Small intestine (tissue), 7 donors: ENCODE data around the gene ME1. TPM values are rescaled to one million over a fixed set of nuclear protein-coding genes. Genes with fewer than 3 reads are reported as not detected.

ENCODE experiments used
- DNase-seq, 2 donors: peaks; one replicate each; pipeline versions ENCODE4 v3.0.0 to v3.0.0-alpha.2; 2013
- FAIRE-seq: peaks from 2 replicates; lab custom pipeline; 2012; peaks lifted over from hg19 to GRCh38; lab: Jason Lieb, UNC
- H3K27ac ChIP-seq, 3 donors: one replicate each; pipeline ENCODE4 v1.5.1; 2013; ENCODE audit warnings: low read length in 2 of 3, mild to moderate bottlenecking in 2 of 3, control low read depth in 1 of 3, inconsistent platforms in 1 of 3, low read depth in 1 of 3, moderate library complexity in 1 of 3
- H3K27me3 ChIP-seq, 3 donors: one replicate each; pipeline ENCODE4 v1.6.1; 2013; ENCODE audit warnings: low read length in 3 of 3, inconsistent platforms in 1 of 3; ENCODE audit not compliant: control insufficient read depth in 3 of 3, insufficient read depth in 3 of 3
- H3K36me3 ChIP-seq, 3 donors: one replicate each; pipeline ENCODE4 v1.6.1; 2013; ENCODE audit warnings: low read length in 3 of 3, inconsistent platforms in 1 of 3, low read depth in 1 of 3, mild to moderate bottlenecking in 1 of 3, moderate library complexity in 1 of 3; ENCODE audit not compliant: control insufficient read depth in 3 of 3, insufficient read depth in 2 of 3
- H3K4me1 ChIP-seq, 3 donors: one replicate each; pipeline ENCODE4 v1.6.1; 2013; ENCODE audit warnings: low read length in 2 of 3, inconsistent platforms in 1 of 3, low read depth in 1 of 3, mild to moderate bottlenecking in 1 of 3, moderate library complexity in 1 of 3; ENCODE audit not compliant: control insufficient read depth in 3 of 3, insufficient read depth in 2 of 3
- H3K4me3 ChIP-seq, 3 donors: one replicate each; pipeline ENCODE4 v1.5.1; 2013; ENCODE audit warnings: low read length in 3 of 3, control low read depth in 1 of 3, inconsistent platforms in 1 of 3, low read depth in 1 of 3, mild to moderate bottlenecking in 1 of 3, moderate library complexity in 1 of 3
- H3K9me3 ChIP-seq, 2 donors: one replicate each; pipeline ENCODE4 v1.6.1; 2013; ENCODE audit warnings: low read depth in 1 of 2, low read length in 1 of 2; ENCODE audit not compliant: control insufficient read depth in 2 of 2, insufficient read depth in 1 of 2
- WGBS, 3 donors: extraction: QIAGEN DNeasy Blood & Tissue Kit; methylation state at CpG; one replicate each; pipeline ENCODE4 v1.1.7; 2013; 5-methylcytosine and 5-hydroxymethylcytosine counted together
- polyA plus RNA-seq, 4 donors: library from polyadenylated mRNA; stranded (reverse) in 3 of 4; unstranded in 1 of 4; fragments of 200-250 nt in 3 of 4; fragments of 120-200 nt in 1 of 4; gene quantifications; one replicate each; pipeline versions ENCODE4 v1.2.1 to v1.2.3, GENCODE V29; 2013
- donor health status: healthy with polysubstance abuse.
- donor health status: control.
- donor health status: control.
- donor health status: Bipolar disorder and iron deficiency.
- donor health status: healthy.

The ME1 gene
- polyA plus RNA-seq, 4 donors = 9.6 to 48.3 (median 15.6) TPM

- H3K4me3 ChIP-seq = no peak overlapping the region
- no peak overlapping the region for H3K27ac ChIP-seq
- H3K36me3 ChIP-seq = no peaks in the 10 kb centered on the region
- H3K27me3 ChIP-seq = no peaks in the 10 kb centered on the region
- H3K9me3 ChIP-seq = no peaks in the 10 kb centered on the region
- FAIRE-seq (no peak), DNase-seq (no peak)
- 79 to 90% (median 89%) methylated on average over 3 of the region's 3 CpGs for WGBS, 3 donors
- peaks cover 0 to 6% (median 0%) of the 10 kb centered on the region in 3 donors for H3K4me1 ChIP-seq
Observed at GRCh38 chr6:83385473-83385872, 45.4 kb downstream of the ME1 start.

DNA sequence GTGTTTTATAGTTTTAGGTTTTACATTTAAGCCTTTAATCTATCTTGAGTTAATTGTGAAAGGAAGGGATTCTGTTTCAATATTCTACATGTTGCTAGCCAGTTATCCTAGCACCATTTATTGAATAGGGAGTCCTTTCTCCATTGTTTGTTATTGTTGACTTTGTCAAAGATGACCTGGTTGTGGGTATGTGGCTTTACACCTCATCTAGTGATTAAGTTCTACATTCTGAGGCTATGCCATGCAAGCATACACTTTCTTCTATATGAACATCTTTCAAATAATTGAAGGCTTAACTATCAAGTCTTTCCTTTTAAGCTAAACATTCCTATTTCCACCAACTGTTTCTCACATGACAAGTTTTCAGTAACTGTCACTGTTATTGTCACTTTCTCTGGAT lies 46.1 kb downstream of the ME1 start:
- no peaks in the 10 kb centered on the region for H3K27me3 ChIP-seq
- DNase-seq = no peak
- no peak for FAIRE-seq
- H3K27ac ChIP-seq = no peak overlapping the region
- no peaks in the 10 kb centered on the region for H3K9me3 ChIP-seq
- H3K4me3 ChIP-seq = no peak overlapping the region
- H3K36me3 ChIP-seq = no peaks in the 10 kb centered on the region
- peaks cover 0 to 6% (median 0%) of the 10 kb centered on the region in 3 donors for H3K4me1 ChIP-seq

GRCh38 chr6:83381949-83382348 lies 48.9 kb downstream of the ME1 start:
- FAIRE-seq (no peak), DNase-seq (no peak)
- Histone ChIP-seq H3K4me1 (peaks cover 0 to 6% (median 0%) of the 10 kb centered on the region in 3 donors), H3K9me3 (no peaks in the 10 kb centered on the region), H3K27me3 (no peaks in the 10 kb centered on the region), H3K4me3 (no peak overlapping the region), H3K27ac (no peak overlapping the region), H3K36me3 (no peaks in the 10 kb centered on the region)
- WGBS, 3 donors = 62 to 86% (median 81%) methylated on average over 2 of the region's 2 CpGs

GRCh38 chr6:83378621-83379388 lies 52.0 kb downstream of the ME1 start:
- H3K27me3 ChIP-seq = no peaks in the 10 kb centered on the region
- DNase-seq (no peak), FAIRE-seq (no peak)
- H3K4me3 ChIP-seq = no peak overlapping the region
- no peak overlapping the region for H3K27ac ChIP-seq
- H3K9me3 ChIP-seq = no peaks in the 10 kb centered on the region
- peaks cover 0 to 6% (median 0%) of the 10 kb centered on the region in 3 donors for H3K4me1 ChIP-seq
- H3K36me3 ChIP-seq = peaks cover 0 to 2% (median 0%) of the 10 kb centered on the region in 3 donors

GRCh38 chr6:83371423-83371822 lies 59.4 kb downstream of the ME1 start:
- Histone ChIP-seq H3K9me3 (no peaks in the 10 kb centered on the region), H3K27ac (no peak overlapping the region), H3K36me3 (peaks cover 0 to 2% (median 0%) of the 10 kb centered on the region in 3 donors), H3K4me1 (no peaks in the 10 kb centered on the region), H3K27me3 (no peaks in the 10 kb centered on the region), H3K4me3 (no peak overlapping the region)
- FAIRE-seq (no peak), DNase-seq (no peak)
- 50 to 90% (median 68%) methylated on average over 3 of the region's 3 CpGs for WGBS, 3 donors

- DNase-seq (no peak), FAIRE-seq (no peak)
- H3K27me3 ChIP-seq = no peaks in the 10 kb centered on the region
- H3K9me3 ChIP-seq = no peaks in the 10 kb centered on the region
- no peak overlapping the region for H3K27ac ChIP-seq
- H3K4me1 ChIP-seq = no peaks in the 10 kb centered on the region
- H3K4me3 ChIP-seq = no peak overlapping the region
- WGBS, 3 donors = 77 to 92% (median 91%) methylated on average over 3 of the region's 3 CpGs
- no peaks in the 10 kb centered on the region for H3K36me3 ChIP-seq
Observed at GRCh38 chr6:83370567-83370966, 60.3 kb downstream of the ME1 start.

GRCh38 chr6:83369692-83370091 lies 61.2 kb downstream of the ME1 start:
- Histone ChIP-seq H3K27me3 (no peaks in the 10 kb centered on the region), H3K4me3 (no peak overlapping the region), H3K4me1 (no peaks in the 10 kb centered on the region), H3K36me3 (no peaks in the 10 kb centered on the region), H3K27ac (no peak overlapping the region), H3K9me3 (no peaks in the 10 kb centered on the region)
- DNase-seq (no peak), FAIRE-seq (no peak)
- 83 to 85% (median 84%) methylated on average over 3 of the region's 3 CpGs for WGBS, 3 donors

DNA sequence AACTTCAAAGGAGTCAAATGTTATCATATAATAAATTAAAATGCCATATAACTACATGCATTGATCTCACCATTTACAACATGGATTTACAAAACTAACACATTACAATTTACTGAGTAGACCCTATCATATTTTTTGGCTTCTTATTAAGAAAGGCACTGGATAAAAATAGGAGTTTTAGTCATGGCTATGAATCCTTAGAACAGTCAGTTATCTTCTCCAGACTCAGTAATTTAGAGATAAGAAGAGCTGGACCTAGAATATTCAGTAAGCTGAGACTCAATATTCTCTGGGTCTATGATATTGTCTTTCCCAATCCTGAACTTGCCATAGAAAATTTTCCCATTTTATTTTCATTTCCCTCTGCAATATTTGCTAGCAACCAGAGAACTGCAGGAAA lies 62.3 kb downstream of the ME1 start:
- no peak for FAIRE-seq

GRCh38 chr6:83367104-83367503 lies 63.7 kb downstream of the ME1 start:
- FAIRE-seq = no peak

More for the DNA sequence above, 62.3 kb downstream of the ME1 start:
- Histone ChIP-seq H3K27ac (no peak overlapping the region), H3K27me3 (no peaks in the 10 kb centered on the region), H3K4me3 (no peak overlapping the region), H3K4me1 (no peaks in the 10 kb centered on the region), H3K36me3 (no peaks in the 10 kb centered on the region), H3K9me3 (no peaks in the 10 kb centered on the region)
- no peak for DNase-seq

More at GRCh38 chr6:83367104-83367503, 63.7 kb downstream of the ME1 start:
- no peak for DNase-seq
- WGBS, 3 donors = 85 to 92% (median 91%) methylated on average over 1 of the region's 1 CpG
- Histone ChIP-seq H3K4me3 (no peak overlapping the region), H3K4me1 (no peaks in the 10 kb centered on the region), H3K27ac (no peak overlapping the region), H3K36me3 (peaks cover 0 to 3% (median 0%) of the 10 kb centered on the region in 3 donors), H3K27me3 (no peaks in the 10 kb centered on the region), H3K9me3 (no peaks in the 10 kb centered on the region)
